Skeletal muscle tissue (tissue), 4 donors: ENCODE data around the gene ZNF525. TPM values are rescaled to one million over a fixed set of nuclear protein-coding genes. Genes with fewer than 3 reads are reported as not detected.
"Not testable (repeated sequence)": the region's sequence is repeated elsewhere in the genome, so short reads cannot be mapped to it uniquely, and the experiment has no call there.

Experiments
- H3K27ac ChIP-seq: one replicate; pipeline ENCODE4 v1.7.0; 2013; ENCODE audit warnings: mild to moderate bottlenecking, low read depth, low read length, inconsistent platforms
- H3K27me3 ChIP-seq, 3 donors: one replicate each; pipeline ENCODE4 v1.7.0; 2013; ENCODE audit warnings: low read length in 3 of 3; ENCODE audit not compliant: control insufficient read depth in 3 of 3, insufficient read depth in 3 of 3
- H3K36me3 ChIP-seq, 3 donors: one replicate each; pipeline ENCODE4 v1.7.0; 2013; ENCODE audit warnings: low read length in 3 of 3; ENCODE audit not compliant: control insufficient read depth in 3 of 3, insufficient read depth in 3 of 3
- H3K4me1 ChIP-seq, 3 donors: one replicate each; pipeline ENCODE4 v1.7.0; 2013; ENCODE audit warnings: low read length in 3 of 3, mild to moderate bottlenecking in 3 of 3; ENCODE audit not compliant: control insufficient read depth in 3 of 3, insufficient read depth in 3 of 3
- H3K4me3 ChIP-seq, 3 donors: one replicate each; pipeline ENCODE4 v1.7.0; 2013; ENCODE audit warnings: low read length in 3 of 3
- H3K9ac ChIP-seq, 3 donors: one replicate each; pipeline ENCODE4 v1.7.0; 2013; ENCODE audit warnings: low read length in 3 of 3, mild to moderate bottlenecking in 3 of 3, moderate library complexity in 2 of 3, low read depth in 1 of 3
- H3K9me3 ChIP-seq, 3 donors: one replicate each; pipeline ENCODE4 v1.7.0; 2013; ENCODE audit warnings: low read length in 3 of 3; ENCODE audit not compliant: control insufficient read depth in 3 of 3
- total RNA-seq: library from RNA; depleted of rRNA; stranded (reverse); fragments of >200 nt; gene quantifications from one replicate; pipeline ENCODE4 v1.2.3, GENCODE V29; 2014
- donor health status: Osteomylitis.

Gene ZNF525
- total RNA-seq, 1 donor from 2014 or later, result 7.8 TPM

GRCh38 chr19:53394974-53395839 lies 29.7 kb downstream of the ZNF525 start, which contains the start of gene ZNF765:
ZNF765 (plus strand) TSS chr19:53395149; CDS start chr19:53398016, 2,867 bp downstream.
- Histone ChIP-seq H3K27ac (peak within 1 kb of the TSS; percentile 64), H3K36me3 (peaks cover 3 to 9% (median 7%) of the 10 kb centered on the region in 3 donors), H3K4me3 (peak within 1 kb of the TSS; percentile 82 to 88 (median 85)), H3K9ac (peak within 1 kb of the TSS; percentile 81 to 84 (median 81)), H3K4me1 (peaks cover 9 to 16% (median 11%) of the 10 kb centered on the region in 3 donors), H3K9me3 (no peaks in the 10 kb centered on the region), H3K27me3 (peaks cover 0 to 7% (median 0%) of the 10 kb centered on the region in 3 donors)

- peaks cover 8 to 12% (median 11%) of the 10 kb centered on the region in 3 donors for H3K36me3 ChIP-seq
- H3K27ac ChIP-seq, H3K27me3 ChIP-seq, H3K9me3 ChIP-seq: not testable (repeated sequence)
- peaks cover 9 to 16% (median 11%) of the 10 kb centered on the region in 3 donors for H3K4me1 ChIP-seq
- H3K9ac ChIP-seq, result peak overlapping the region; percentile 77 to 81 (median 81)
- peak overlapping the region; percentile 82 to 88 (median 85) for H3K4me3 ChIP-seq
These were observed 30.5 kb downstream of the ZNF525 start for GRCh38 chr19:53395840-53396524.

DNA sequence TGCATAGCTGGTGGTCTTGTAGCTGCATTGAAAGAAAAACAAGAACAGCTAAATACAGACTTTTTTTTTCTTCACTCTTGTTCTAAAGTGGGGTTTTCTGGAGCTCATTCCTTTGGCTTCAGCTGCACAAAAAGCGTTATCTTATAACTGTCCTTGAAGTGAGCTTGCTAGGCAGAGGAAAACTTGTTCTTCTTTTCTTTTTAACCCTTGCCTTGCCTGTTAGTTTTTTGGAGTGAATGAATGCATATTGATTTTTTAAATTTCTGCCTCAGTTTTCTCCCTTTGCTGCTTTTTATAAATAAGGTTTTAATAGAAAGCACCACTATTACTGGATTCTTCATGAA lies 31.0 kb downstream of the ZNF525 start:
- Histone ChIP-seq H3K4me1 (peaks cover 9 to 16% (median 11%) of the 10 kb centered on the region in 3 donors), H3K36me3 (peaks cover 9 to 12% (median 11%) of the 10 kb centered on the region in 3 donors), H3K9me3 (no peaks in the 10 kb centered on the region), H3K27me3 (no peaks in the 10 kb centered on the region), H3K4me3 (no peak overlapping the region), H3K27ac (no peak overlapping the region), H3K9ac (no peak overlapping the region)

DNA sequence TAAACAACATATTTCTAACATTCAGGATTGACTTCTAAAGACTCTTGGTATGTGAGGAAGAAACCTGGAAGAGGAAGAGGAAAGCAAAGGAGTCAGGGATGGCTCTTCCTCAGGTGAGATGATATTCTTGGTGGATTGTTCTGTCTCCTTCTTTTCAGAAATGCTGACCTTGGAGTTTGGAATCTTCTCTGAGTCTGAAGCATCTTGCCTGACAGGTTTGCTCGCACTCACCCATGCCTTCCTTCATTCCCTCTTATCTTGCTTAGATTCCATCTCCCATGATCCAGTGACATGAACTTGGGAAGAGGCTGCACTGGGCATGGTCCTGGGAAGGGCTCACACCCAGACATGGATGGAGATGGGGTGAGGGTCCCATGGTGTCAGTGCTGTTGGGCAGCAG lies 32.4 kb downstream of the ZNF525 start:
- Histone ChIP-seq H3K36me3 (peaks cover 14 to 19% (median 19%) of the 10 kb centered on the region in 3 donors), H3K4me1 (peaks cover 9 to 16% (median 11%) of the 10 kb centered on the region in 3 donors)
- not testable (repeated sequence) for H3K4me3 ChIP-seq

DNA sequence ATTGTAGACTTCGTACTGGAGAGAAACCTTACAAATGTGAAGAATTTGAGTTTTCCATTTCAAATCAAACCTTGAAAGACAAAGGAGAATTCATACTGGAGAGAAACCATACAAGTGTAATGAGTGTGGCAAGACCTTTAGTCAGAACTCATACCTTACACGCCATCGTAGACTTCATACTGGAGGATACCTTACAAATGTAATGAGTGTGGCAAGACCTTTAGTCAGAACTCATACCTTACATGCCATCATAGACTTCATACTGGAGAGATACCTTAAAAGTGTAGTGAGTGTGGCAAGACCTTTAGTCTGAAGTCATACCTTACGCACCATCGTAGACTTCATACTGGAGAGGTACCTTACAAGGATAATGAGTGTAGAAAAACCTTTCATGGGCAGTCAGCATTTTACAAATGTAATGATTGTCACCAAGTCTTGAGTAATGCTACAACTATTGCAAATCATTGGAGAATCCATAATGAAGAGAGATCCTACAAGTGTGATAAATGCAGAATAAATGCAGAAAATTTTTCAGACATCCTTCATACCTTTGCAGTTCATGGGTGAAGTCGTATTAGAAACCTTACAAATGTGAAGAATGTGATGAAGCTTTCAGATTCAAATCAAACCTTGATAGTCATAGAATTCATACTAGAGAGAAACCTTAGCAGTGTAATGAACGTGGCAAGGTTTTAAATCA lies 44.1 kb downstream of the ZNF525 start:
- Histone ChIP-seq H3K4me3 (no peak overlapping the region), H3K36me3 (peaks cover 25 to 32% (median 29%) of the 10 kb centered on the region in 3 donors), H3K27me3 (no peaks in the 10 kb centered on the region), H3K9me3 (peaks cover 15 to 34% (median 16%) of the 10 kb centered on the region in 3 donors), H3K27ac (no peak overlapping the region), H3K4me1 (no peaks in the 10 kb centered on the region), H3K9ac (no peak overlapping the region)

More for the DNA sequence above, 32.4 kb downstream of the ZNF525 start:
- H3K27me3 ChIP-seq, H3K9ac ChIP-seq, H3K27ac ChIP-seq, H3K9me3 ChIP-seq: not testable (repeated sequence)

DNA sequence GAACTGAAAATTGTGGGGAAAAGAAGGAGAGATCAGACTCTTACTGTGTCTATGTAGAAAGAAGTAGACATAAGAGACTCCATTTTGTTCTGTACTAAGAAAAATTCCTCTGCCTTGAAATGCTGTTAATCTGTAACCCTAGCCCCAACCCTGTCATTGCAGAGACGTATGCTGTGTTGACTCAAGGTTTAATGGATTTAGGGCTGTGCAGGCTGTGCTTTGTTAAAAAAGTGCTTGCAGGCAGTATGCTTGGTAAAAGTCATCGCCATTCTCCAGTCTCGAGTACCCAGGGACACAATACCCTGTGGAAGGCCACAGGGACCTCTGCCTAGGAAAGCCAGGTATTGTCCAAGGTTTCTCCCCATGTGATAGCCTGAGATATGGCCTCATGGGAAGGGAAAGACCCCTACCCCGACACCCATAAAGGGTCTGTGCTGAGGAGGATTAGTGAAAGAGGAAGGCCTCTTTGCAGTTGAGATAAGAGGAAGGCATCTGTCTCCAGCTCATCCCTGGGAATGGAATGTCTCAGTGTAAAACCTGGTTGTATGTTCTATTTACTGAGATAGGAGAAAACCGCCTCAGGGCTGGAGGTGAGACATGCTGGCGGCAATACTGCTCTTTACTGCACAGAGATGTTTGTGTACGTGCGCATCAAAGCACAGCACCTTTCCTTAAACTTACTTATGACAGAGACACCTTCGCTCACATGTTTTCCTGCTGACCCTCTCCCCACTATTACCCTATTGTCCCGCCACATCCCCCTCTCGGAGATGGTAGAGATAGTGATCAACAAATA lies 55.2 kb downstream of the ZNF525 start:
- not testable (repeated sequence) for H3K4me1 ChIP-seq, H3K4me3 ChIP-seq, H3K27me3 ChIP-seq, H3K9me3 ChIP-seq, H3K27ac ChIP-seq, H3K9ac ChIP-seq, H3K36me3 ChIP-seq

DNA sequence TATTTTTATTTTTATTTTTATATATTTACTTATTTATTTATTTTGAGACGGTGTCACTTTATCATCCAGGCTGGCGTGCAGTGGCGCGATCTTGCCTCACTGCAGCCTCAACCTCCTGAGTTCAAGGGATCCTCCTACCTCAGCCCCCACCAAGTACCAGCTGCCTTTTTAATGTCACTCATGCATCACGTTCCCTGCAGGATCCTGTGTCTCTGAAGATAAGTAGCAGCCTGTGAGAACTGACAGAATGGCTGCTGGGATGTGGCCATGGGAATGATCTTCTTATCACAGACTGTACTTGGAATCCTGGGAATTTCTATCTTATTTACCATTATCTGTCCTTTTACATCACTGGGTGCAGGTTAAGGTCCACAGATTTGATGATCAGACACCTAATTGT lies 57.0 kb downstream of the ZNF525 start:
- Histone ChIP-seq H3K4me3 (no peak overlapping the region), H3K4me1 (peaks cover 0 to 3% (median 0%) of the 10 kb centered on the region in 3 donors), H3K9ac (no peak overlapping the region), H3K9me3 (no peaks in the 10 kb centered on the region), H3K27ac (no peak overlapping the region), H3K36me3 (no peaks in the 10 kb centered on the region), H3K27me3 (no peaks in the 10 kb centered on the region)

DNA sequence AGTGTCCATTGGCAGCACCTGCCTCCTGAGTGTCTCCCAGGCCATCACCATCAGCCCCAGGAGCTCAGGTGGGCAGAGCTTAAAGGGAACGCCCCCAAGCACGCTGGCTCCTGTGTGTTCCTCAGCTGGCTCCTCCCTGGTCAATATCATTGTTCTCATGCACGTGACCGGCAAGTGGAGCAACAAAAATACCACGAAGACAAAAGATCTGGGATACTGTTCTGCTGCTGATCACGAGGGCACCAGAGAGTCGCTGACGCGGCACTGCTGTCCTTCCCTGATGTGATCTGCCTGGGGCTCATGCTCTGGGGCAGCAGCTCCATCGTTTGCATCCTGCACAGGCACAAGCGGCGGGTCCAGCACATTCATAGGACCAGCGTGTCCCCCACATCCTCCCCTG lies 57.6 kb downstream of the ZNF525 start:
- not testable (repeated sequence) for H3K9me3 ChIP-seq

GRCh38 chr19:53423680-53424079 lies 58.2 kb downstream of the ZNF525 start:
- not testable (repeated sequence) for H3K27ac ChIP-seq, H3K4me3 ChIP-seq

More for the DNA sequence above, 57.6 kb downstream of the ZNF525 start:
- not testable (repeated sequence) for H3K4me3 ChIP-seq, H3K4me1 ChIP-seq, H3K9ac ChIP-seq, H3K27ac ChIP-seq, H3K36me3 ChIP-seq, H3K27me3 ChIP-seq

More at GRCh38 chr19:53423680-53424079, 58.2 kb downstream of the ZNF525 start:
- not testable (repeated sequence) for H3K36me3 ChIP-seq, H3K9ac ChIP-seq, H3K9me3 ChIP-seq, H3K4me1 ChIP-seq, H3K27me3 ChIP-seq
